Choroid plexus epithelial cell (primary cell): ENCODE measurements around the gene PKP2.

Experiments
- DNase-seq: peaks from one replicate; pipeline ENCODE4 v3.0.0-alpha.2; 2010; ENCODE audit warnings: low read depth
- H3K4me3 ChIP-seq: 2 replicates; pipeline ENCODE4 v1.5.1; 2011; ENCODE audit warnings: low read depth, mild to moderate bottlenecking, control low read depth, low read length, moderate library complexity
- CTCF ChIP-seq: conservative IDR thresholded peaks from 2 replicates; pipeline ENCODE4 v1.5.1; 2011; ENCODE audit warnings: low read depth, mild to moderate bottlenecking, control low read depth, inconsistent platforms, low read length, moderate library complexity

The PKP2 gene

GRCh38 chr12:32754111-32754510, 142.5 kb downstream of the PKP2 start:
- TF ChIP-seq CTCF = no peak
- peak; percentile 7 for DNase-seq
- peak overlapping the region; percentile 92 for H3K4me3 ChIP-seq

DNA sequence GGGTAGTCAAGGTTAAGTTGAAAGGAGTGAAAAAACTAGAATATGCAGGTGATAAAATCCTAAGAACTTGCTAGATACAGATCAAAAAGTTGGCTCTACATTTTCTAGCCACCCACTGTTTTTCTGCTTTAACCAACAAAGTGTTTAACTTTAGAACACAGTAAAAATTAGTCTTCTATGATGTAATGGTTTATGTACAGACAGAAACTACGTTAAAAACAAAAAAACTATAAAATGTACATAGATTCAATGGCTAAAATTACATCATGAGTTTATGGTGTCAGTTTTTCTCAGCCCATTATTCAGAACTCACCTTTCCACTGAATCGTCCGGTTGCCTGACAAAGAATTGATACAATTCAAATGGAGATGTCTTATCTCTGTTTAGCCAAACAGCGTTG, 143.0 kb downstream of the PKP2 start:
- DNase-seq = no peak
- peak overlapping the region; percentile 92 for H3K4me3 ChIP-seq
- TF ChIP-seq CTCF = no peak

- no peak for DNase-seq
- TF ChIP-seq CTCF = no peak
- no peak overlapping the region for H3K4me3 ChIP-seq
These were observed 153.3 kb downstream of the PKP2 start for GRCh38 chr12:32743264-32743663.

- DNase-seq = no peak
- no peak overlapping the region for H3K4me3 ChIP-seq
- TF ChIP-seq CTCF = no peak
These were observed 154.4 kb downstream of the PKP2 start for GRCh38 chr12:32742133-32742532.
